ENCODE measurements around the gene SH3D19. TPM values are rescaled to one million over a fixed set of nuclear protein-coding genes. Genes with fewer than 3 reads are reported as not detected.

SH3D19 gene
- total RNA-seq, 1 donor from 2014 or later: 32.4 TPM

DNA sequence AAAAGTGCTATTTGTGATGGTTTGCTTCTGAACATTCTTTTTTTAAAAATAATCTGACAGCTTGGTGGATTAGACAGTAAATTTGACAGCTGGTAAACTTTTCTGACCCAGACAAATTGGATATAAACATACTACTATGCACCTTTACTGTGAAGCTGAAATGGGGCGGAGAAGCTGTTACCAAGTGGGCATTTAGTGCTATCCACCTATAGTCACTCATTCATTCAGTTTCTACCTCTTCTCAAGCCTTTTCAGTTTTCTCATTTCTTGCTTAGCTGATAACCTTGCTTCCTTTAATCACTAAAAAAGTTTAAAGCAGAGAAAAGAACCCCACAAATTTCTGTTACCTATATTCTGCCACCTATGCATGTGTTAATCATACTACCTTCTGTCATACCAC is 220.8 kb downstream of the SH3D19 start:
- H3K27me3 Mint-ChIP-seq (ENCODE audit: unreplicated experiment): no peaks in the 10 kb centered on the region
- no peak overlapping the region for H3K4me3 Mint-ChIP-seq (ENCODE audit: unreplicated experiment)
- no peak for DNase-seq (ENCODE audit: extremely low spot score, unreplicated experiment)
- peaks cover 57% of the 10 kb centered on the region for H3K36me3 Mint-ChIP-seq (ENCODE audit: unreplicated experiment)
- H3K9me3 Mint-ChIP-seq (ENCODE audit: unreplicated experiment): no peaks in the 10 kb centered on the region
- TF ChIP-seq, protein P1, sequence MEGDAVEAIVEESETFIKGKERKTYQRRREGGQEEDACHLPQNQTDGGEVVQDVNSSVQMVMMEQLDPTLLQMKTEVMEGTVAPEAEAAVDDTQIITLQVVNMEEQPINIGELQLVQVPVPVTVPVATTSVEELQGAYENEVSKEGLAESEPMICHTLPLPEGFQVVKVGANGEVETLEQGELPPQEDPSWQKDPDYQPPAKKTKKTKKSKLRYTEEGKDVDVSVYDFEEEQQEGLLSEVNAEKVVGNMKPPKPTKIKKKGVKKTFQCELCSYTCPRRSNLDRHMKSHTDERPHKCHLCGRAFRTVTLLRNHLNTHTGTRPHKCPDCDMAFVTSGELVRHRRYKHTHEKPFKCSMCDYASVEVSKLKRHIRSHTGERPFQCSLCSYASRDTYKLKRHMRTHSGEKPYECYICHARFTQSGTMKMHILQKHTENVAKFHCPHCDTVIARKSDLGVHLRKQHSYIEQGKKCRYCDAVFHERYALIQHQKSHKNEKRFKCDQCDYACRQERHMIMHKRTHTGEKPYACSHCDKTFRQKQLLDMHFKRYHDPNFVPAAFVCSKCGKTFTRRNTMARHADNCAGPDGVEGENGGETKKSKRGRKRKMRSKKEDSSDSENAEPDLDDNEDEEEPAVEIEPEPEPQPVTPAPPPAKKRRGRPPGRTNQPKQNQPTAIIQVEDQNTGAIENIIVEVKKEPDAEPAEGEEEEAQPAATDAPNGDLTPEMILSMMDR (IDR thresholded peaks at IDR 0.05): no peak
- no peak overlapping the region for H3K27ac Mint-ChIP-seq (ENCODE audit: unreplicated experiment)
- peaks cover 26% of the 10 kb centered on the region for H3K4me1 Mint-ChIP-seq (ENCODE audit: unreplicated experiment)

DNA sequence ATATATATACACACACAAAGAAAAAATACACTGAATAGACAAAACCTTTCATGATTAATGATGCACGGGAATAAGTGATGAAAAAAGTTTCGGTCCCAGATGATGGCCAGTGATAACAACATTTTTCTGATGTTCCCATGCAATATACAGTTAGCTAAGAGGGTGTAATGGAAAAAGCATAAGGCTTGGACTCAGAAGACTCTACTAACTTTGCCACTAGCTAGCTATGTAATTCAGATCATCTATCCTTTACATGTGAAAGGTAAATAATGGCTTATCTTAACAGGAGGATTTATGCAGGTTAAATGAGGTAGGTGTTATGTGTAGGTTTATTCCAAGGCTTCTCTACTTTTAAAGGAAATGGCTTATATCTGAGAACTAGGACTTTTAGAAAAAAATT is 221.6 kb downstream of the SH3D19 start:
- peaks cover 57% of the 10 kb centered on the region for H3K36me3 Mint-ChIP-seq (ENCODE audit: unreplicated experiment)

DNA sequence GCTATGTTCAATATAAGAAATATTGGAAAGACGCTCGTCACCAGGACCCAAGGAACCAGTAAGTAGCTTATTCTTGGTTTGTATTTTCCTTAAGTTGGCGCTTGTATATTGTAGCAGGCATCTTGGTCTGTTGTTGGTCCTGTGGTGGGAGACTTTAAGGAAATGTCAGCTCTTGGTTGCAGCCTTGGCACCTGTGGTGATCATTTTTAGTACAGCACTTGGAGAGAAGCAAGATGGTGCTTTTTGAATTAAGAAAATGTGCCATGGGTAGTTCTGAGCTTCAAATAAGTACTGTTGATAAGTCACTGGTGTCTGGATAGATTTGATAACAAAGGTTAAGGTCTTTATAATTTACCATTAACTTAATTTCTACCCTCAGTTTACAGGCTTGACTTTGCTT is 224.9 kb downstream of the SH3D19 start:
- DNase-seq (ENCODE audit: extremely low spot score, unreplicated experiment): no peak
- Mint-ChIP-seq H3K27ac (ENCODE audit: unreplicated experiment) (peak overlapping the region; percentile 98), H3K4me1 (ENCODE audit: unreplicated experiment) (peaks cover 29% of the 10 kb centered on the region), H3K9me3 (ENCODE audit: unreplicated experiment) (no peaks in the 10 kb centered on the region), H3K36me3 (ENCODE audit: unreplicated experiment) (peaks cover 37% of the 10 kb centered on the region), H3K27me3 (ENCODE audit: unreplicated experiment) (peaks cover 3% of the 10 kb centered on the region), H3K4me3 (ENCODE audit: unreplicated experiment) (peak overlapping the region; percentile 96)
- TF ChIP-seq, protein P1 (IDR thresholded peaks at IDR 0.05): no peak

More for the DNA sequence above, 221.6 kb downstream of the SH3D19 start:
- peaks cover 29% of the 10 kb centered on the region for H3K4me1 Mint-ChIP-seq (ENCODE audit: unreplicated experiment)
- no peak overlapping the region for H3K27ac Mint-ChIP-seq (ENCODE audit: unreplicated experiment)
- TF ChIP-seq, protein P1 (IDR thresholded peaks at IDR 0.05): no peak
- no peak overlapping the region for H3K4me3 Mint-ChIP-seq (ENCODE audit: unreplicated experiment)
- no peaks in the 10 kb centered on the region for H3K9me3 Mint-ChIP-seq (ENCODE audit: unreplicated experiment)
- H3K27me3 Mint-ChIP-seq (ENCODE audit: unreplicated experiment): no peaks in the 10 kb centered on the region
- no peak for DNase-seq (ENCODE audit: extremely low spot score, unreplicated experiment)

DNA sequence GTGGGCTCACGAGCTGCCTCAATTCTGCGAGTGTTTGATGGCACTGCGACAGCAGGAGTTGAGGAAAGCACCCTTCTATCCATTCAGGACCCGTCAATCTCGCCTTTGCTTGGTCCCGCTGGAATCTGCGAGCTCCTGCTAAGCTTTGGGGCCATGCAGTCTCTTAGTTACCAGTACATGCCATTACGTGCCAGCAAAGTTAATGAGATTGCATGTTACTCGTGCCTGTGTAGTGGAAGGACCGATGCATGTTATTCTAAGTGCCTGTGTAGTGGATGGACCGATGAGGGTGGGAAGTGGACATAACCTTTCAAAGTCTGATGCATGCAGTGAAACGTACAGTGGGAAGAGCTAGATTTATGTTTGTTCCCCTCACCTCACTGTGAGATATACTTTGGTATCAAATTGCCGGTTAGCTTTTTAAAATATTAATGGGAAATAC is 225.4 kb downstream of the SH3D19 start:
- Mint-ChIP-seq H3K36me3 (ENCODE audit: unreplicated experiment) (peaks cover 37% of the 10 kb centered on the region), H3K27ac (ENCODE audit: unreplicated experiment) (peak overlapping the region; percentile 98), H3K4me3 (ENCODE audit: unreplicated experiment) (peak overlapping the region; percentile 96), H3K27me3 (ENCODE audit: unreplicated experiment) (peaks cover 3% of the 10 kb centered on the region), H3K4me1 (ENCODE audit: unreplicated experiment) (peaks cover 29% of the 10 kb centered on the region), H3K9me3 (ENCODE audit: unreplicated experiment) (no peaks in the 10 kb centered on the region)
- TF ChIP-seq, protein P1 (IDR thresholded peaks at IDR 0.05): no peak
- DNase-seq (ENCODE audit: extremely low spot score, unreplicated experiment): no peak

DNA sequence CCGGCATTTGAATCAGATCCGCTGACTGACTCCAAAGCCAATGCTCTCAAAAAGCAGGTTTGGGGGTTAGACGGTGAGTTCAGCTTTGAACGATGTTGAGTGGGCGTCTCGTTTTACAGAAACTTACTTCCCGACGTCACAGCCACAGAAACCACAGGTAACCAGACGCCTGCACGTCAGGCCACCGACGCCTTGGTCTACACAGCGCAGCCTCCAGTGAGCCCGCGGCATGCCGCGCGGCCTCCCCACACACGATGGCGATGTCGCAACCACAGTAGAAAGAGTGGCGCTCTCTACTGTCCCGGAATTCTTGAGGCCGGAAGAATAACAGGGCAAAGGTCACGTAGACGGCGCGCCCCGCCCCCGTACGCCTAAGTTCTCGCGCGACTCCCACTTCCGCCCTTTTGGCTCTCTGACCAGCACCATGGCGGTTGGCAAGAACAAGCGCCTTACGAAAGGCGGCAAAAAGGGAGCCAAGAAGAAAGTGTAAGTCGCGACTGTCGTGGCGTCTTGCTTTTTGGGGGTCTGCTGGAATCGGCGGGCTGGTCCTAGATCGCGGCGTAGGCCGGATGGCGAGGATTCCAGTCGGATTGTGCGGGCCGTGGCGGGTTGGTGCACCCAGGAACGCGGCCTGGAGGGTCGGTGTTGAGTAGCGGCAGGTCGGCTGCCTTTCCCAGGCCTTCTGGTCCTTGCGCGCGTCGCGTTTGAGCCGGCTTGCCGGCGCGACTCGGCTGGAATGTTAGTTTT is 226.0 kb downstream of the SH3D19 start, which contains the start of gene RPS3A:
Gene RPS3A (plus strand): TSS at position 400 of the 747 bp plus-strand sequence. CDS start 25 bp downstream, at position 425.
- TF ChIP-seq, protein P1 (IDR thresholded peaks at IDR 0.05): peak; percentile 86
- H3K4me1 Mint-ChIP-seq (ENCODE audit: unreplicated experiment): peaks cover 29% of the 10 kb centered on the region
- H3K27me3 Mint-ChIP-seq (ENCODE audit: unreplicated experiment): peaks cover 3% of the 10 kb centered on the region
- peak within 1 kb of the TSS; percentile 98 for H3K27ac Mint-ChIP-seq (ENCODE audit: unreplicated experiment)
- H3K9me3 Mint-ChIP-seq (ENCODE audit: unreplicated experiment): no peaks in the 10 kb centered on the region
- peaks cover 34% of the 10 kb centered on the region for H3K36me3 Mint-ChIP-seq (ENCODE audit: unreplicated experiment)
- peak; percentile 99 for DNase-seq (ENCODE audit: extremely low spot score, unreplicated experiment)
- peak within 1 kb of the TSS; percentile 96 for H3K4me3 Mint-ChIP-seq (ENCODE audit: unreplicated experiment)
